Type B pancreatic cell (in vitro differentiated cells): Measurements from ENCODE around the gene DNAJC5. TPM values are rescaled to one million over a fixed set of nuclear protein-coding genes. Genes with fewer than 3 reads are reported as not detected.
"Not testable (repeated sequence)": the region's sequence is repeated elsewhere in the genome, so short reads cannot be mapped to it uniquely, and the experiment has no call there.

ENCODE experiments used
- DNase-seq: peaks from one replicate; pipeline ENCODE4 v3.0.0; 2021; ENCODE audit warnings: mixed read lengths; ENCODE audit not compliant: unreplicated experiment; ENCODE audit errors: extremely low spot score
- H3K27ac Mint-ChIP-seq: 2 replicates; pipeline ENCODE4 v1.8.0; 2021; ENCODE audit warnings: mild to moderate bottlenecking, mixed read lengths
- H3K27me3 Mint-ChIP-seq: 2 replicates; pipeline ENCODE4 v1.8.0; 2021; ENCODE audit warnings: mixed read lengths
- H3K36me3 Mint-ChIP-seq: 2 replicates; pipeline ENCODE4 v1.8.0; 2021; ENCODE audit warnings: mixed read lengths
- H3K4me1 Mint-ChIP-seq: one replicate; pipeline ENCODE4 v1.8.0; 2021; ENCODE audit warnings: mixed read lengths; ENCODE audit not compliant: unreplicated experiment
- H3K4me3 Mint-ChIP-seq: 2 replicates; pipeline ENCODE4 v1.8.0; 2021; ENCODE audit warnings: mild to moderate bottlenecking, mixed read lengths
- H3K9me3 Mint-ChIP-seq: 2 replicates; pipeline ENCODE4 v1.8.0; 2021; ENCODE audit warnings: mixed read lengths
- CTCF ChIP-seq: fragments of 200-600 bp; sonication (generic); conservative IDR thresholded peaks from 2 replicates; pipeline ENCODE4 v1.5.0; 2021; ENCODE audit warnings: antibody characterized with exemption, mild to moderate bottlenecking
- total RNA-seq: library from RNA; stranded (reverse); gene quantifications from 2 replicates; pipeline ENCODE4 v1.2.1, GENCODE V29; 2021; ENCODE audit warnings: low replicate concordance

DNAJC5 gene
- total RNA-seq, 1 donor from 2014 or later: 44.1 TPM

GRCh38 chr20:63974402-63975200 lies 79.7 kb downstream of the DNAJC5 start:
- Mint-ChIP-seq H3K4me1 (peaks cover 4% of the 10 kb centered on the region), H3K27ac (no peak overlapping the region), H3K4me3 (peak overlapping the region; percentile 54), H3K36me3 (no peaks in the 10 kb centered on the region), H3K27me3 (peaks cover 8% of the 10 kb centered on the region), H3K9me3 (no peaks in the 10 kb centered on the region)
- no peak for DNase-seq
- TF ChIP-seq CTCF: no peak

DNA sequence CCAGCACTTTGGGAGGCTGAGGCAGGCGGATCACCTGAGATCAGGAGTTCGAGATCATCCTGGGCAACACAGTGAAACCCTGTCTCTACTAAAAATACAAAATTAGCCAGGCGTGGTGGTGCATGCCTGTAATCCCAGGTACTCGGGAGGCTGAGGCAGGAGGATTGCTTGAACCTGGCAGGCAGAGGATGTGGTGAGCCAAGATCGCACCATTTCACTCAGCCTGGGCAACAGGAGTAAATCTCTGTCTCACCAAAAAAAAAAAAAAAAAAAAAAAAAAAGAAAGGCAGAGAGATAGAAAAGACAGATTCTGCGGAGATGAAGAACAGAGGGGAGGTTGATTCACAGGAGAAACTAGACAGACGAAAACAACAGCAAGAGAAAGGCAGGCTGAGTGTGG lies 81.6 kb downstream of the DNAJC5 start:
- H3K27me3 Mint-ChIP-seq: peaks cover 14% of the 10 kb centered on the region
- H3K27ac Mint-ChIP-seq, DNase-seq, H3K9me3 Mint-ChIP-seq, H3K36me3 Mint-ChIP-seq: not testable (repeated sequence)
- H3K4me1 Mint-ChIP-seq: peaks cover 15% of the 10 kb centered on the region
- peak overlapping the region; percentile 74 for H3K4me3 Mint-ChIP-seq

- Mint-ChIP-seq H3K9me3 (no peaks in the 10 kb centered on the region), H3K36me3 (no peaks in the 10 kb centered on the region), H3K27ac (peak overlapping the region; percentile 79), H3K4me3 (peak overlapping the region; percentile 79), H3K27me3 (peaks cover 14% of the 10 kb centered on the region), H3K4me1 (peaks cover 20% of the 10 kb centered on the region)
- DNase-seq: no peak
- TF ChIP-seq CTCF: no peak
These were observed 82.2 kb downstream of the DNAJC5 start for GRCh38 chr20:63976980-63977738.

DNA sequence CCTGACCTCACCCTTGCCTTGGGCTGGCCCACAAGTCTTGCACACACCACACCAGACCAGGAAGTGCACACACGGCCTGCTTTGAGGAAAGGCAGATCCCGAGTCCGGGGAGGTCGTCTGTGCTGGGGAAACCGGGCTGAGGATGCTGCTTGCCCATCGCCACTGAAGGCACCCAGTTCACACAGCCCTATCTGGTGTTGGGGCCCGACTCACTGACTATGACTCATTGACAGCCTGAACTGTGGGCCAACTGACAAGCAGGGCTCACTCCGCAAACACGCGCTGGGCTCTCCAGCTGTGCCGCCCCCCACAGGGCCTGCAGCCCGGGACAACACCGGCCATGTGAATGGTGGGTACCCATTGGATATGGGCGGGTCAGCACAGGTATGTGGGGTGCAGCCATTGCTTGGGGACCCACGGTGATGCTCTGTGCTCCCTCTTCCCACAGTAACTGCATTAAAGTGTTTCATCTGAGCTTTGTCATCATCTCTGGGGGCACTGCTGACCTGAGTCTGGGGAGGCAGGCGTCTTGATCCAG lies 82.9 kb downstream of the DNAJC5 start:
- Mint-ChIP-seq H3K27ac (peak overlapping the region; percentile 79), H3K9me3 (no peaks in the 10 kb centered on the region)

GRCh38 chr20:63978319-63979228 lies 83.6 kb downstream of the DNAJC5 start:
- H3K27me3 Mint-ChIP-seq: peaks cover 14% of the 10 kb centered on the region
- H3K36me3 Mint-ChIP-seq: no peaks in the 10 kb centered on the region
- DNase-seq: peak; percentile 77
- no peak for TF ChIP-seq CTCF
- H3K27ac Mint-ChIP-seq: peak overlapping the region; percentile 76
- peak overlapping the region; percentile 81 for H3K4me3 Mint-ChIP-seq
- no peaks in the 10 kb centered on the region for H3K9me3 Mint-ChIP-seq
- peaks cover 26% of the 10 kb centered on the region for H3K4me1 Mint-ChIP-seq

More for the DNA sequence above, 82.9 kb downstream of the DNAJC5 start:
- Mint-ChIP-seq H3K4me1 (peaks cover 26% of the 10 kb centered on the region), H3K27me3 (peaks cover 14% of the 10 kb centered on the region), H3K4me3 (peak overlapping the region; percentile 81), H3K36me3 (no peaks in the 10 kb centered on the region)
- no peak for TF ChIP-seq CTCF
- DNase-seq: no peak
